LNCaP clone FGC (cell line): ENCODE measurements around the gene TTC33.

Source experiments
- DNase-seq: peaks from one replicate; pipeline ENCODE4 v3.0.0-alpha.2; 2011; ENCODE audit warnings: low read depth
- H3K4me3 ChIP-seq: 2 replicates; pipeline ENCODE4 v1.5.1; 2011; ENCODE audit warnings: mild to moderate bottlenecking, low read depth, low read length, control low read depth
- TF ChIP-seq, protein P1 (sequence below): IDR thresholded peaks from 2 replicates; pipeline ENCODE4 v1.5.1; 2012; ENCODE audit warnings: mild to moderate bottlenecking; ENCODE audit not compliant: control insufficient read depth, insufficient read depth; ENCODE audit errors: extremely low read depth

TTC33 gene

GRCh38 chr5:40499518-40500273 lies 256.1 kb downstream of the TTC33 start:
- H3K4me3 ChIP-seq: no peak overlapping the region
- no peak for DNase-seq
- TF ChIP-seq, protein P1, sequence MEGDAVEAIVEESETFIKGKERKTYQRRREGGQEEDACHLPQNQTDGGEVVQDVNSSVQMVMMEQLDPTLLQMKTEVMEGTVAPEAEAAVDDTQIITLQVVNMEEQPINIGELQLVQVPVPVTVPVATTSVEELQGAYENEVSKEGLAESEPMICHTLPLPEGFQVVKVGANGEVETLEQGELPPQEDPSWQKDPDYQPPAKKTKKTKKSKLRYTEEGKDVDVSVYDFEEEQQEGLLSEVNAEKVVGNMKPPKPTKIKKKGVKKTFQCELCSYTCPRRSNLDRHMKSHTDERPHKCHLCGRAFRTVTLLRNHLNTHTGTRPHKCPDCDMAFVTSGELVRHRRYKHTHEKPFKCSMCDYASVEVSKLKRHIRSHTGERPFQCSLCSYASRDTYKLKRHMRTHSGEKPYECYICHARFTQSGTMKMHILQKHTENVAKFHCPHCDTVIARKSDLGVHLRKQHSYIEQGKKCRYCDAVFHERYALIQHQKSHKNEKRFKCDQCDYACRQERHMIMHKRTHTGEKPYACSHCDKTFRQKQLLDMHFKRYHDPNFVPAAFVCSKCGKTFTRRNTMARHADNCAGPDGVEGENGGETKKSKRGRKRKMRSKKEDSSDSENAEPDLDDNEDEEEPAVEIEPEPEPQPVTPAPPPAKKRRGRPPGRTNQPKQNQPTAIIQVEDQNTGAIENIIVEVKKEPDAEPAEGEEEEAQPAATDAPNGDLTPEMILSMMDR: no peak

DNA sequence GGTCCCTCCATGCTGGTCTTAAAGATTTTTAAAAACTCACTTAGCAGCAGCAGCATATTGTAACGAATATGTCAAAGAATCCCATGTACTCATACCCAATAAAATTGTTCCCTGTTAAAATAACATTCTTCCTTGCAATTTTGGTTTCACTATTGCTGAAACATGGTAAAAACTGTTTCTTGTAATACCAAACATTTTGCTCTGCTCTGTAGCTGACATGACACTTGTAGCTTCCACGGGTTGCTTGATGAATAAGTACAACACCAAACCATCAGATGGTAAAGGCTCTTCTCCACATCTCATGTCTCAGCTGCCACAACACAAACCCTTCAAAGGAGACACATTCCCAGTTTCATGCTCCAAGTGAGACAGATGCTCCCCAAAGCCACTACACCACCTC lies 256.8 kb downstream of the TTC33 start:
- TF ChIP-seq, protein P1: no peak
- H3K4me3 ChIP-seq: no peak overlapping the region
- DNase-seq: no peak

- TF ChIP-seq, protein P1: no peak
- DNase-seq: no peak
- no peak overlapping the region for H3K4me3 ChIP-seq
These were observed 258.2 kb downstream of the TTC33 start for GRCh38 chr5:40497573-40497972.

DNA sequence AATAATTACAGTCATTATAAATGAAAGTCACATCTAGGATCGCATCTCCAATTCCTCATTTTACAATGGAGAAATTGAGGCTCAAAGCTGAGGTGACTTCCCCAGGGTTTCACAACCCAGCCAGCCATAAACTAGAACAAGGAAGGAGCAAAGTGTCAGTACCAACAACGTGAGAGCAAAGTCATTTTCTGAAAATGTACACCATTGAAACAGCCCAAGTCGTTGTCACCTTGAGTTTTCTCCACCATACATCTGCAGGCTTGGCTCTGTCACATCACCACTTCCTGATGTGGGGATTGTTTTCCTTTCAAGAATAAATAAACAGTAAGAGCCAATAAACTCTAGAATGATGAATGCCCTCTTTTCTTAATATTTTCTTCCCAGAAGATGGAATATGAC lies 260.5 kb downstream of the TTC33 start:
- H3K4me3 ChIP-seq: no peak overlapping the region
- TF ChIP-seq, protein P1: no peak
- peak; percentile 3 for DNase-seq

GRCh38 chr5:40494631-40495236 lies 261.0 kb downstream of the TTC33 start:
- H3K4me3 ChIP-seq: no peak overlapping the region
- DNase-seq: no peak
- TF ChIP-seq, protein P1: no peak

DNA sequence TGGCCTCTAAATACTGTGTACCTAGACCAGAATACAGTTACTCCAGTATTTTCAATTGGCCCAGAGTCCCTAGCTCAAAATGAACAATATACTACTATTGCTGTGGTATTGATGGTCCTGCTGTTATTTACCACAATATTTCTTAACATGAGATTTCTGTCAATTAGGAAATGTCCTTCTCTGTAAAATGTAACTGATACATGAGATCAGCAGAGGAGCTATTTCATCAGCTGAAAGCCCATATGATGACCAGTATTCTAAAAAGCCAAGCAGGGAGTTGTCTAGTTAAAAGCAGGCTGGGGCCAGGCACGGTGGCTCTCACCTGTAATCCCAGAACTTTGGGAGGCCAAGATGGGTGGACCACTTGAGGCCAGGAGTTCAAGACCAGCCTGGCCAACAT lies 263.7 kb downstream of the TTC33 start:
- no peak for DNase-seq
- TF ChIP-seq, protein P1: no peak
- no peak overlapping the region for H3K4me3 ChIP-seq
